K562 (cell line): Measurements from ENCODE around the gene XIRP1. TPM values are rescaled to one million over a fixed set of nuclear protein-coding genes. Genes with fewer than 3 reads are reported as not detected.
A peak's percentile ranks its signal among the peaks of the same experiment; 100 is the strongest.

Experiments used
- ATF3 ChIP-seq, 2 experiments: fragments of 450-650 bp in 1 of 2; sonication (generic) in 1 of 2; formaldehyde crosslinking in 1 of 2; IDR thresholded peaks in 1 of 2; conservative IDR thresholded peaks in 1 of 2; 2 replicates each; pipeline versions ENCODE4 v1.6.1 to v1.8.1; 2016 to 2023; ENCODE audit warnings: mild to moderate bottlenecking in 2 of 2, moderate library complexity in 2 of 2, inconsistent platforms in 1 of 2, missing genetic modification reagents in 1 of 2
- BCLAF1 ChIP-seq, 2 experiments: fragments of 450-650 bp in 1 of 2; IDR thresholded peaks; 2 replicates each; pipeline ENCODE4 v1.6.1; 2011 to 2017; ENCODE audit warnings: low read depth in 2 of 2, antibody characterized with exemption in 1 of 2, borderline replicate concordance in 1 of 2, low read length in 1 of 2, mild to moderate bottlenecking in 1 of 2, mixed read lengths in 1 of 2; ENCODE audit not compliant: control insufficient read depth in 1 of 2
- CHD7 ChIP-seq: fragments of 200-600 bp; sonication (generic); IDR thresholded peaks from one replicate; pipeline ENCODE4 v1.6.1; 2012; ENCODE audit warnings: mild to moderate bottlenecking, low read depth, low read length, inconsistent platforms
- HNRNPLL ChIP-seq: fragments of 200-400 bp; formaldehyde crosslinking; IDR thresholded peaks from 2 replicates; pipeline ENCODE4 v1.6.1; 2017; ENCODE audit warnings: low read length, low read depth, mild to moderate bottlenecking; ENCODE audit not compliant: poor library complexity, severe bottlenecking
- JUNB ChIP-seq: fragments of 450-650 bp; formaldehyde crosslinking; conservative IDR thresholded peaks from 2 replicates; pipeline ENCODE4 v1.4.0; 2020; ENCODE audit warnings: mild to moderate bottlenecking
- MTF1 ChIP-seq: fragments of 250-450 bp; sonication (Bioruptor Pico); IDR thresholded peaks from 2 replicates; pipeline ENCODE4 v1.9.0; 2021; ENCODE audit warnings: moderate library complexity, mild to moderate bottlenecking, inconsistent platforms, borderline replicate concordance
- SETDB1 ChIP-seq: IDR thresholded peaks from one replicate; pipeline ENCODE4 v1.6.1; 2012; ENCODE audit warnings: low read length, control low read depth, inconsistent platforms
- ZNF586 ChIP-seq: fragments of 450-650 bp; formaldehyde crosslinking; conservative IDR thresholded peaks from 2 replicates; pipeline ENCODE4 v1.4.0; 2020; ENCODE audit warnings: mild to moderate bottlenecking, moderate library complexity
- ZNF76 ChIP-seq: fragments of 250-450 bp; sonication (Bioruptor Pico); IDR thresholded peaks from 2 replicates; pipeline ENCODE4 v1.4.0; 2020; ENCODE audit warnings: mild to moderate bottlenecking, moderate library complexity, borderline replicate concordance
- polyA plus RNA-seq, 8 experiments: library from polyadenylated mRNA; depleted of rRNA in 4 of 8; stranded (reverse) in 5 of 8; unstranded in 3 of 8; fragments of >200 nt; fragmentation: Nextera tagmentation in 2 of 8; fragmentation: Illumina TruSeq in 1 of 8; extraction: Ambion mirVana in 2 of 8; extraction: Trizol in 1 of 8; gene quantifications; 2 replicates each; pipeline versions ENCODE4 v1.2.1 to v1.2.3, GENCODE V29; 2011 to 2014; ENCODE audit warnings: inconsistent platforms in 1 of 8, missing spikeins in 1 of 8
- total RNA-seq, 7 experiments: library from RNA; depleted of rRNA in 6 of 7; stranded (reverse); fragments of >200 nt in 6 of 7; fragmentation: Illumina TruSeq in 2 of 7; extraction: Trizol in 2 of 7; gene quantifications; 2 replicates each; pipeline versions ENCODE4 v1.2.1 to v1.2.3, GENCODE V29; 2011 to 2021; ENCODE audit warnings: low replicate concordance in 1 of 7

The XIRP1 gene
- total and polyA plus RNA-seq, 9 of the 15 experiments (the other 6 are each of a cell fraction or from before 2014, with no cell fraction given): 0.03 to 0.27 (median 0.08) TPM; not detected in 3

GRCh38 chr3:39150803-39151631 lies 41.4 kb downstream of the XIRP1 start (continued):
- no peak for TF ChIP-seq SETDB1
- no peak for TF ChIP-seq BCLAF1 (IDR thresholded peaks at IDR 0.05; ENCODE audit: borderline replicate concordance in 1 of 2, control insufficient read depth in 1 of 2, low read depth in 2 of 2, low read length in 1 of 2)
- TF ChIP-seq HNRNPLL: peak; percentile 18
- 0 out of 2 replicates have a peak, but pooled peaks have one; percentile 25 for TF ChIP-seq JUNB (CRISPR knock-in tag)
- TF ChIP-seq ZNF586: no peak
- TF ChIP-seq ZNF76: no peak
- TF ChIP-seq CHD7: no peak
- no peak for TF ChIP-seq MTF1 (CRISPR knock-in tag)
- peak; percentile 94 for TF ChIP-seq ATF3 (IDR thresholded peaks at IDR 0.05)
- TF ChIP-seq ATF3 (CRISPR knock-in tag; conservative IDR thresholded peaks at IDR 0.05): 0 out of 2 replicates have a peak, but pooled peaks have one; percentile 40
